ENCODE data around the gene NSUN4. TPM values are rescaled to one million over a fixed set of nuclear protein-coding genes. Genes with fewer than 3 reads are reported as not detected.

NSUN4 gene
- total and polyA plus RNA-seq, 12 donors: 9.6 to 18.7 (median 15.6) TPM

DNA sequence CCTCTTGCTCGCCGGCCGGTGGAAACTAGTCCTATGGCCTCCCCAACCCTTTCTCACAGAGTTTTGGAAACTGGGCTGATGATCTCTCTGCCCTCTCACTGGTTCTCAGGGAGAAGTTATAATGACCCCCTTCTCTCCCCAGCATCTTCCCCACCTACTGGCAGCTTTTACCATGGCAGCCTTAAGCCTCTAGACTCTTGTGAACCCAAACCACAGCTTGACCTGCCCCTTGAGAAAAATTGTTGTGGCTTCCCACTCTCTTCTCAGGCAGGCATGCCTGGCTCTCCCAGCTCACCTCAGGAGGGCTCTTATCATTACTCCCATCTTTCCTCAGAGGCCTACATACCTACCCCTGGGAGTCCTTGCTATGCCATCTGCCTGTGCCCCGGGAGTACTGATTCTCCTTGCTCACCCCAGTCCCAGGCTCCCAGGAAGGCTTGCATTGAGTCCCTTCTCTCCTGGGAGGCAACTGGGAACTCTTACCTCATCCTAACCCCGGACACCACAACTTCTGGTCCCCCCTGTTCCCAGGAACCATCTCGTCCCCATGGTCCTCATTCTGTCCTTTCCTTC is 1.6 kb downstream of the NSUN4 start:
- no peaks in the 10 kb centered on the region for H3K27me3 ChIP-seq
- H3K36me3 ChIP-seq: peaks cover 0 to 39% (median 18%) of the 10 kb centered on the region in 9 donors
- intact Hi-C loops (cut with DNase I): loop anchor here in 7 of 10 donors (5.0 to 10.0 kb wide), 2 partner anchors 40 to 97 kb away; partner anchors contain the start of genes LRRC41 (in 5 of the 7), UQCRH (in 5 of the 7) and RAD54L (in 3 of the 7)
- peaks cover 0 to 35% (median 21%) of the 10 kb centered on the region in 9 donors for H3K4me1 ChIP-seq
- H3K9me3 ChIP-seq: no peaks in the 10 kb centered on the region
- no peak for ATAC-seq
- TF ChIP-seq, protein P1, sequence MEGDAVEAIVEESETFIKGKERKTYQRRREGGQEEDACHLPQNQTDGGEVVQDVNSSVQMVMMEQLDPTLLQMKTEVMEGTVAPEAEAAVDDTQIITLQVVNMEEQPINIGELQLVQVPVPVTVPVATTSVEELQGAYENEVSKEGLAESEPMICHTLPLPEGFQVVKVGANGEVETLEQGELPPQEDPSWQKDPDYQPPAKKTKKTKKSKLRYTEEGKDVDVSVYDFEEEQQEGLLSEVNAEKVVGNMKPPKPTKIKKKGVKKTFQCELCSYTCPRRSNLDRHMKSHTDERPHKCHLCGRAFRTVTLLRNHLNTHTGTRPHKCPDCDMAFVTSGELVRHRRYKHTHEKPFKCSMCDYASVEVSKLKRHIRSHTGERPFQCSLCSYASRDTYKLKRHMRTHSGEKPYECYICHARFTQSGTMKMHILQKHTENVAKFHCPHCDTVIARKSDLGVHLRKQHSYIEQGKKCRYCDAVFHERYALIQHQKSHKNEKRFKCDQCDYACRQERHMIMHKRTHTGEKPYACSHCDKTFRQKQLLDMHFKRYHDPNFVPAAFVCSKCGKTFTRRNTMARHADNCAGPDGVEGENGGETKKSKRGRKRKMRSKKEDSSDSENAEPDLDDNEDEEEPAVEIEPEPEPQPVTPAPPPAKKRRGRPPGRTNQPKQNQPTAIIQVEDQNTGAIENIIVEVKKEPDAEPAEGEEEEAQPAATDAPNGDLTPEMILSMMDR (IDR thresholded peaks at IDR 0.05): peak in 3 of 9 donors; percentile 13 to 18 (median 16)
- no peak overlapping the region for H3K4me3 ChIP-seq
- no peak for DNase-seq
- 90 to 93% methylated on average over 6 of the region's 6 CpGs for WGBS, 2 donors
- peak overlapping the region in 7 of 10 donors; percentile 86 to 99 (median 97) for H3K27ac ChIP-seq

DNA sequence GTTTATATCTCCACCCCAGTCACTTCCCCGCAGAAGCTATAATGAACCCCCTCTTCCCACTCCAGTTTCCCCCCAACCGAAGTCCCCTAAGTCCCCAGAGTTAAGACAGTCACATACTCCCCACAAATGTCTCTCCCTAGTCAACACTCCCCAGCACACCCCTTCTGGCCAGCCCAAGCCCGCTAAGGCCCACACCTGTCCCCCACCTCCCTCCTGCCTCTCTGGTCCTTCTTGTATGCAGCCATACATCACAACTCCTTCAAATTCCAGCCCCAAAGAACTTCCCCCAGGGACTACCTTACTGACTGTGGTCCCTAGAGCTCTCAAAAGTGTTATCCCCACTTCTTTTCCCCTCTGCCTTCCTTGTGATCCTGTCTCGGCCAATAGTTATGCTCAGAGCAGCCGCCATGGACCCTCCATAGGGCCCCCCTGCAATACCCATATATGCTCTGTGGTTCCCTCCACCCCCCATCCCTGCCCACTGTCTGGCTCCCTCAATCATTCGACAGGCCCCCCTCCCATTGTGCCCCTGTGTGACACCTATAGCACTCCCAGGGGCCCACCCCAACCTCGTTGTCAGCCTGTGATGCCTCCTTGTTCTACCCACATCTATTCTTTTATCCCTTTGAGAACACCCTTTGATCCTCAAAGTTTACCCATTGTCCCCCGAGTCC is 2.2 kb downstream of the NSUN4 start:
- H3K27ac ChIP-seq: peak overlapping the region in 5 of 10 donors; percentile 52 to 86 (median 62)
- H3K27me3 ChIP-seq: no peaks in the 10 kb centered on the region
- H3K4me3 ChIP-seq: no peak overlapping the region
- intact Hi-C loops (cut with DNase I): loop anchor here in 7 of 10 donors (5.0 to 10.0 kb wide), 2 partner anchors 41 to 98 kb away; partner anchors contain the start of genes LRRC41 (in 5 of the 7), UQCRH (in 5 of the 7) and RAD54L (in 3 of the 7)
- TF ChIP-seq, protein P1 (IDR thresholded peaks at IDR 0.05): no peak
- H3K9me3 ChIP-seq: no peaks in the 10 kb centered on the region
- ATAC-seq (no peak), DNase-seq (no peak)
- peaks cover 0 to 45% (median 23%) of the 10 kb centered on the region in 9 donors for H3K36me3 ChIP-seq
- WGBS, 2 donors: 68 to 75% methylated on average over 8 of the region's 8 CpGs
- H3K4me1 ChIP-seq: peaks cover 0 to 36% (median 21%) of the 10 kb centered on the region in 9 donors

DNA sequence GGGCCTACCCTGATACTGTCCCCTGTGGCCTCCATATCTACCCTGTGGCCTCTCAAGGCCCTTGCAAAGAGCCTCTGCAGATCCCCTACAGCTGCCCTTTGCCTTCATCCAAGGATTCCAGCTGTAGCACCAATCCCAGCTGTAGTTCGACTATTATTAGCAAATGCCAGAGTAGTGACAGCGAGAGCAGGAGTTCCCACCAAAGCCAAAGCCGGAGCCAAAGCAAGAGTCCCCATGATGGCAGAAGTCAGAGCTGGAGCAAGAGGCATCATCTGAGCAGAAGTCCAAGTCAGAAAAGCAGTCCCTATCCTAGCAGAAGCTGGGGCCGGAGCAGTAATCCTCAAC is 2.7 kb downstream of the NSUN4 start:
- intact Hi-C loops (cut with DNase I): loop anchor here in 7 of 10 donors (5.0 to 10.0 kb wide), 2 partner anchors 41 to 99 kb away; partner anchors contain the start of genes LRRC41 (in 5 of the 7), UQCRH (in 5 of the 7) and RAD54L (in 3 of the 7)

DNA sequence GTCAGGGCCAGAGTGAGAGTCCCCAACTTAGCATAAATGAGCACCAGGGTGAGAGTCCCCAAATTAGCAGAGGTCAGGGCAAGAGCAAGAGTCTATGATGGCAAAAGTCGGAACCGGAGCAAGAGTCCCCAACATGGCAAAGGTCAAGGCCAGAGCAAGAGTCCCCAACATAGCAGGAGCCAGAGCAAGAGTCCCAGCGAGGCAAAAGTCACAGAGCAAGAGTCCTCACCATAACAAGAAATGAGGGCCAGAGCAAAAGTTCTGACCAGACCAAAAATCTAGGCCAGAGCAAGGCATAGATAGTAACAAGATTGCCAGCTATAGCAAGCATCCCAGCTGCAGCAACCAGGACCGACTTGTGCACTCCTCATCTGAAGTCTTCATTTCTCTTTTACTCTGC is 3.1 kb downstream of the NSUN4 start:
- TF ChIP-seq, protein P1 (IDR thresholded peaks at IDR 0.05): no peak
- Histone ChIP-seq H3K27ac (peak overlapping the region in 4 of 10 donors; percentile 54 to 86 (median 67)), H3K36me3 (peaks cover 0 to 50% (median 23%) of the 10 kb centered on the region in 9 donors), H3K4me3 (no peak overlapping the region), H3K27me3 (no peaks in the 10 kb centered on the region), H3K4me1 (peaks cover 0 to 38% (median 24%) of the 10 kb centered on the region in 9 donors), H3K9me3 (no peaks in the 10 kb centered on the region)
- WGBS, 2 donors: 88 to 97% methylated on average over 4 of the region's 4 CpGs
- intact Hi-C loops (cut with DNase I): loop anchor here in 7 of 10 donors (5.0 to 10.0 kb wide), 2 partner anchors 41 to 99 kb away; partner anchors contain the start of genes LRRC41 (in 5 of the 7), UQCRH (in 5 of the 7) and RAD54L (in 3 of the 7)
- ATAC-seq: no peak
- no peak for DNase-seq

More for the DNA sequence above, 2.7 kb downstream of the NSUN4 start:
- Histone ChIP-seq H3K4me3 (no peak overlapping the region), H3K4me1 (peaks cover 0 to 38% (median 23%) of the 10 kb centered on the region in 9 donors), H3K9me3 (no peaks in the 10 kb centered on the region), H3K36me3 (peaks cover 0 to 48% (median 23%) of the 10 kb centered on the region in 9 donors), H3K27me3 (no peaks in the 10 kb centered on the region), H3K27ac (peak overlapping the region in 5 of 10 donors; percentile 52 to 86 (median 62))
- DNase-seq (no peak), ATAC-seq (peak in 1 of 8 donors; percentile 7)
- 66% methylated on average over 4 of the region's 4 CpGs for WGBS, 2 donors
- TF ChIP-seq, protein P1 (IDR thresholded peaks at IDR 0.05): no peak
